CD4-positive, alpha-beta T cell (primary cell): ENCODE measurements around the gene DIP2C. TPM values are rescaled to one million over a fixed set of nuclear protein-coding genes. Genes with fewer than 3 reads are reported as not detected.

Experiments
- ATAC-seq: fragments of 200-7000 bp; cut with Tn5 transposase; one replicate; pipeline ENCODE4 v1.10.0; 2022; ENCODE audit warnings: mild to moderate bottlenecking; ENCODE audit not compliant: poor library complexity
- CTCF ChIA-PET: fragments of 350-600 bp; sonication (Branson Sonifier 250); formaldehyde crosslinking; loops from one replicate; lab custom pipeline; 2021; ENCODE audit warnings: antibody characterized with exemption, inconsistent platforms; lab: Charles Lee
- POLR2A ChIA-PET: fragments of 350-600 bp; sonication (Branson Sonifier 250); formaldehyde crosslinking; loops from one replicate; lab custom pipeline; 2021; ENCODE audit warnings: antibody characterized with exemption, inconsistent platforms; lab: Charles Lee
- DNase-seq, 14 experiments: peaks; one replicate each; pipeline ENCODE4 v3.0.0-alpha.2; 2013 to 2020; ENCODE audit warnings: mixed read lengths in 2 of 14
- H3K27ac ChIP-seq, 2 donors: one replicate each; pipeline versions ENCODE4 v1.5.1 to v1.7.0; 2013; ENCODE audit warnings: low read length in 2 of 2, low read depth in 1 of 2, mild to moderate bottlenecking in 1 of 2
- H3K27me3 ChIP-seq, 2 experiments: 1 replicate in 1 of 2; 2 replicates in 1 of 2; pipeline versions ENCODE4 v1.6.1 to v1.7.0; 2013; ENCODE audit warnings: low read length in 2 of 2, control low read depth in 1 of 2, mild to moderate bottlenecking in 1 of 2, moderate library complexity in 1 of 2; ENCODE audit not compliant: insufficient read depth in 2 of 2, control insufficient read depth in 1 of 2
- H3K36me3 ChIP-seq: one replicate; pipeline ENCODE4 v1.6.1; 2013; ENCODE audit warnings: low read length, control low read depth; ENCODE audit not compliant: insufficient read depth
- H3K4me1 ChIP-seq: one replicate; pipeline ENCODE4 v1.6.1; 2013; ENCODE audit warnings: low read length, control low read depth; ENCODE audit not compliant: insufficient read depth
- H3K4me3 ChIP-seq: one replicate; pipeline ENCODE4 v1.5.1; 2013; ENCODE audit warnings: mild to moderate bottlenecking, low read length, moderate library complexity
- H3K9me3 ChIP-seq, 2 experiments: 1 replicate in 1 of 2; 2 replicates in 1 of 2; pipeline versions ENCODE4 v1.6.1 to v1.7.0; 2013; ENCODE audit warnings: low read length in 2 of 2, mild to moderate bottlenecking in 2 of 2, control low read depth in 1 of 2, moderate library complexity in 1 of 2; ENCODE audit not compliant: control insufficient read depth in 1 of 2, insufficient read depth in 1 of 2
- H3K27ac Mint-ChIP-seq: one replicate; pipeline ENCODE4 v1.8.0; 2020; ENCODE audit warnings: mixed read lengths
- H3K27me3 Mint-ChIP-seq: one replicate; pipeline ENCODE4 v1.8.0; 2021; ENCODE audit warnings: mixed read lengths
- H3K36me3 Mint-ChIP-seq: one replicate; pipeline ENCODE4 v1.8.0; 2021; ENCODE audit warnings: low read depth, mixed read lengths
- H3K4me1 Mint-ChIP-seq: one replicate; pipeline ENCODE4 v1.8.0; 2021; ENCODE audit warnings: low read depth, mixed read lengths
- H3K4me3 Mint-ChIP-seq: one replicate; pipeline ENCODE4 v1.8.0; 2020; ENCODE audit warnings: mild to moderate bottlenecking, mixed read lengths
- H3K9me3 Mint-ChIP-seq: one replicate; pipeline ENCODE4 v1.8.0; 2020; ENCODE audit warnings: mixed read lengths
- intact Hi-C, 2 experiments: fragments of 100-400 bp; cut with DNase I in 1 of 2; cut with micrococcal nuclease in 1 of 2; formaldehyde crosslinking; loops; one replicate each; pipeline versions ENCODE4 v1.15.1 to v1.9.0; 2023 to 2025; cut with DNase I, micrococcal nuclease
- total RNA-seq, 174 experiments: library from RNA in 2 of 174; stranded (reverse) in 2 of 174; gene quantifications; one replicate each; pipeline ENCODE4 v1.2.3 and lab custom pipeline; 2021 to 2026
- TF ChIP-seq, protein P1 (sequence below): fragments of 200-600 bp; IDR thresholded peaks from one replicate; pipeline ENCODE4 v1.8.0; 2022; ENCODE audit warnings: antibody characterized with exemption, mild to moderate bottlenecking

Gene DIP2C
- total RNA-seq, 2 experiments from 2014 or later, result 4.1 TPM

DNA sequence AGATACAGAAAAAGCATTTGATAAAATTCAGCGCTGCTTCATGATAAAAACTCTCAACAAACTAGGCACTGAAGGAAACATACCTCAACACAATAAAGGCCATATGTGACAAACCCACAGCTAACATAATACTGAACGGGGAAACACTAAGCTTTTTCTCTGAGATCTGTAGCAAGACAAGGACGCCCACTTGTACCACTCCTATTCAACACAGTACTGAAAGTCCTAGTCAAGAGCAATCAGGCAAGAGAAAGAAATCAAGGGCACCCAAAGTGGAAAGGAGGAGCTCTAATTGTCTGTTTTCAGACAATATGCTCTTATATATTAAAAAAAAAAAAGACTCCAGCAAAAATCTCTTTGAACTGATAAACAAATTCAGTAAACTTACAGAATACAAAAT lies 13.3 kb downstream of the DIP2C start:
- CTCF ChIA-PET, result no interaction called here
- POLR2A ChIA-PET, result no interaction called here
- intact Hi-C loops, result no loop called here
- Histone ChIP-seq H3K9me3 (peaks cover 0 to 12% of the 10 kb centered on the region in 2 experiments), H3K4me1 (no peaks in the 10 kb centered on the region), H3K27ac (no peak overlapping the region), H3K4me3 (no peak overlapping the region), H3K27me3 (no peaks in the 10 kb centered on the region), H3K36me3 (no peaks in the 10 kb centered on the region)
- Mint-ChIP-seq H3K4me3 (no peak overlapping the region), H3K9me3 (no peaks in the 10 kb centered on the region), H3K27ac (no peak overlapping the region), H3K36me3 (no peaks in the 10 kb centered on the region), H3K4me1 (no peaks in the 10 kb centered on the region), H3K27me3 (no peaks in the 10 kb centered on the region)
- DNase-seq (no peak), ATAC-seq (no peak)
- TF ChIP-seq, protein P1, sequence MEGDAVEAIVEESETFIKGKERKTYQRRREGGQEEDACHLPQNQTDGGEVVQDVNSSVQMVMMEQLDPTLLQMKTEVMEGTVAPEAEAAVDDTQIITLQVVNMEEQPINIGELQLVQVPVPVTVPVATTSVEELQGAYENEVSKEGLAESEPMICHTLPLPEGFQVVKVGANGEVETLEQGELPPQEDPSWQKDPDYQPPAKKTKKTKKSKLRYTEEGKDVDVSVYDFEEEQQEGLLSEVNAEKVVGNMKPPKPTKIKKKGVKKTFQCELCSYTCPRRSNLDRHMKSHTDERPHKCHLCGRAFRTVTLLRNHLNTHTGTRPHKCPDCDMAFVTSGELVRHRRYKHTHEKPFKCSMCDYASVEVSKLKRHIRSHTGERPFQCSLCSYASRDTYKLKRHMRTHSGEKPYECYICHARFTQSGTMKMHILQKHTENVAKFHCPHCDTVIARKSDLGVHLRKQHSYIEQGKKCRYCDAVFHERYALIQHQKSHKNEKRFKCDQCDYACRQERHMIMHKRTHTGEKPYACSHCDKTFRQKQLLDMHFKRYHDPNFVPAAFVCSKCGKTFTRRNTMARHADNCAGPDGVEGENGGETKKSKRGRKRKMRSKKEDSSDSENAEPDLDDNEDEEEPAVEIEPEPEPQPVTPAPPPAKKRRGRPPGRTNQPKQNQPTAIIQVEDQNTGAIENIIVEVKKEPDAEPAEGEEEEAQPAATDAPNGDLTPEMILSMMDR, result no peak

DNA sequence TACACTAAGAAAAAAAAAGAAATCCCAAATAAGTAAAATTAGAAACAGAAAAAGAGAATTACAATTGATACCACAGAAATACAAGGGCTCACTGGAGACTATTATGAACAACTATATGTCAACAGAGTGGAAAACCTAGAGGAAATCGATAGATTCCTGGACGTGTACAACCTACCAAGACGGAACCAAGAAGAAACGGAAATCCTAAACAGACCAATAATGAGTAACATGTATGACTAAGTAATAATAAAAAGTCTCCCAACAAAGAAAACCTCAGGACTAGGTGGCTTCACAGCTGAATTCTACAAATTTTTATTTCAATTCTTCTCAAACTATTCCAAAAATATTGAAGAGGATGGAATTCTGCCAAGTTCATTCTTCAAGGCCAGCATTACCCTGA lies 13.9 kb downstream of the DIP2C start:
- no peaks in the 10 kb centered on the region for H3K36me3 ChIP-seq
- ChIA-PET POLR2A (no interaction called here), CTCF (no interaction called here)
- H3K27ac ChIP-seq, result no peak overlapping the region
- no peaks in the 10 kb centered on the region for H3K36me3 Mint-ChIP-seq
- no peak for DNase-seq
- TF ChIP-seq, protein P1, result no peak
- H3K9me3 Mint-ChIP-seq, result no peaks in the 10 kb centered on the region
- peaks cover 0 to 12% of the 10 kb centered on the region in 2 experiments for H3K9me3 ChIP-seq
- H3K27me3 ChIP-seq, result no peaks in the 10 kb centered on the region
- no peak overlapping the region for H3K27ac Mint-ChIP-seq
- no peaks in the 10 kb centered on the region for H3K27me3 Mint-ChIP-seq
- H3K4me3 Mint-ChIP-seq, result no peak overlapping the region
- no peaks in the 10 kb centered on the region for H3K4me1 ChIP-seq
- intact Hi-C loops, result no loop called here
- H3K4me1 Mint-ChIP-seq, result no peaks in the 10 kb centered on the region
- no peak overlapping the region for H3K4me3 ChIP-seq
- no peak for ATAC-seq

DNA sequence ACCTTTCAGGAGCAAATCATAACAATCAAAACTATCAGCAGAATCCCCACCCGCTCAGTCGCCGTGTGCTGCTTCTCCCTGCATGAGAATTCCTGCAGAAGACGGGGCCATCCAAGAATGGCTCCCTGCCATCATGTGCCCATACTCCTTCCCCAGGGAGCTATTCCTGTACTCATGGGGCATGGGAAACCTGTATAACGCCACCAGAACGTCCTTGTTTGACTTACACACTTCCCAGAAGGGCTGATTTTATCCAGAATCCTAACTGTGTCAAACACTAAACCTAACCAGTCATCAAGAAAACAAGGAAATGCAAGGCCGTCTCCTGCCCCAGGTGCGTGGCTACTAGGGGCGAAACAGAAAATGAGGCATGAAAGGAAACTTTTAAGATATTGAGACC lies 16.0 kb downstream of the DIP2C start:
- H3K36me3 Mint-ChIP-seq, result no peaks in the 10 kb centered on the region
- H3K27ac Mint-ChIP-seq, result no peak overlapping the region
- ChIA-PET POLR2A (no interaction called here), CTCF (no interaction called here)
- ATAC-seq (no peak), DNase-seq (no peak)
- H3K27me3 Mint-ChIP-seq, result no peaks in the 10 kb centered on the region
- Histone ChIP-seq H3K4me3 (no peak overlapping the region), H3K36me3 (no peaks in the 10 kb centered on the region), H3K27ac (no peak overlapping the region), H3K9me3 (peaks cover 0 to 12% of the 10 kb centered on the region in 2 experiments), H3K4me1 (no peaks in the 10 kb centered on the region), H3K27me3 (no peaks in the 10 kb centered on the region)
- no peaks in the 10 kb centered on the region for H3K9me3 Mint-ChIP-seq
- TF ChIP-seq, protein P1, result no peak
- intact Hi-C loops, result no loop called here
- H3K4me1 Mint-ChIP-seq, result no peaks in the 10 kb centered on the region
- H3K4me3 Mint-ChIP-seq, result no peak overlapping the region
